ENCODE measurements around the gene SFR1.

- TF ChIP-seq POLR2A (IDR thresholded peaks at IDR 0.05) (no peak), CTCF (IDR thresholded peaks at IDR 0.05) (no peak), POLR2AphosphoS5 (IDR thresholded peaks at IDR 0.05; ENCODE audit: insufficient read depth in 1 of 2, low read depth in 1 of 2) (no peak)
Measured at GRCh38 chr10:104084482-104085142, 37.4 kb upstream of the SFR1 start.

Measured in vagina (tissue), 2 donors.